ENCODE measurements around the gene SGPL1.
"Not testable (repeated sequence)": the region's sequence is repeated elsewhere in the genome, so short reads cannot be mapped to it uniquely, and the experiment has no call there.

The SGPL1 gene

GRCh38 chr10:70908406-70909296, 92.9 kb downstream of the SGPL1 start:
- FAIRE-seq = no peak

GRCh38 chr10:70909326-70909935, 93.7 kb downstream of the SGPL1 start:
- no peak for FAIRE-seq

DNA sequence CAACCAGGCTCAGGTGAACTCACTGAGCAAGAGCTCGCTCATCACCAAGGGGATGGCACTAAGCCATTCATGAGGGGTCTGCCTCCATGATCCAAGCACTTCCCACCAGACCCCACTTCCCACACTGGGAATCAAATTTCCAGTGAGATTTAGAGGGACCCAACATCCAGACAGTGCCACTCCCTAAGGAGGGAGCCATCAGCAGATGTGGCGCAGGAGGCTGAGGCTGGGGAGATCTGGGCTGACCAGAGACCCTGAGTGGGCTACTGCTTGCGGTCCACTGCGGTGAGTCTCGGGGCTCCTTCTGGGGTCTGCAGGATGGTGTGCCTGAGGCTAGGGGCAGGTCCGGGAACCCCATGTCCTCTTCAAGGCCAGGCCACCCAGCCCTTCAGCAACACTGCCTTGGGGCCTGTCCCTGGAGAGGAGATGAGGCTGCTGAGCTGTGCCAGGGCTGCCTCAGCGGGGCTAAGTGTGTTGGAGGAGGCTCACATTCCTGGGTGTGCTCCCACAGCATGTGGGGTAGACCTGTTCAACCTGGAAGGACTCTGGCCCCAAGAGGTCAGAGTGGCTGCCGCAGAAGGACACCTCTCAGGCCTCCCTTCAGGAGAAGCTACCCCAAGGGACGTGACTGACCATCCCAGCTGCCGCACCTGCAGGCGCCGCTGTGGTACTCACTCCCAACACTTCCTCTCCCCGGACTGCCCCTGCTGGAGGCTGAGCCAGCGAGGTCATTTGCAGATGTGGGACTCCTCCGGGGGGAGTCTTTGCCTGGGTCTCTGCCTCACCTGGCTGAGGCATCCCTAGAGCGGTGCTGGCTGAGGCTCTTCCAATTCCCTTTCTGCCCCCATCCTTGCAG, 95.0 kb downstream of the SGPL1 start:
- FAIRE-seq = no peak

DNA sequence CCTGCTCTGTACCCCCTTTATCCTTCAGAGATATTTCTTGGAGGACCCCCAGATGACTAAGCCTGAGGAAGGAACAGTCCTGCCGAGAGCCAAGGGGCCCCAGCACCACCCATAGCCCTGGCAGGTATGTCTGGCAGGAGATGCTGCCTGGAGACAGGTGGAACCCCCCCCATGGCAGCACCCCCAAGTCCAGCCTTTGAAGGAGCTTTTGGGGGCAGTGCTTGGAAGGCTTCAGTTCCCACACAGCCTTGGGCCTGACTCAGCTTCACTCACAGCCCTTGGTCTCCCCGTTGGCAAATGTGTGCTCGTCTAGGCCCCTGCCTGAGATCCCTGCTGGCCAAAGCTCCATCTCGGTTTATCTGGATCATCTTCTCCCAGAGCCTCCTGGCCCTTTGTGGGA, 95.6 kb downstream of the SGPL1 start:
- no peak for FAIRE-seq

DNA sequence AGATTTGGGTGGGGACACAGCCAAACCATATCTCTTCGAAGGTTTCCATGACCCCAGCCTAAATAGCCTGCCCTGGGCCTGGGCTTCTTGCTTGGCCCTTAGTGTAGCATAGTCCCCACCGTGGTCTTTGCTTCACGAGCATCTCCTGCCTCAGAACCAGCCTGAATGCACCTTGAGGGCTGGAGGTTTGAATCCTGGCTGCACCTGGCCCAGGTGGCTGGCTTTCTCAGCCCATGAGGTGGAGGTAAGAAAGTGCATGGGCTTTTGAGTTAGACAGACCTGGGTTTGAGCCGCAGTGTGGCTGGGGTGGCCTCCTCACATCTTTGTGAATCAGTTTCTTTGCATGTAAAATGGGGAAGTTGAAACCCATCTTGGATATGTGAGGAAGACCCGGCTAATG, 96.8 kb downstream of the SGPL1 start:
- FAIRE-seq = no peak

DNA sequence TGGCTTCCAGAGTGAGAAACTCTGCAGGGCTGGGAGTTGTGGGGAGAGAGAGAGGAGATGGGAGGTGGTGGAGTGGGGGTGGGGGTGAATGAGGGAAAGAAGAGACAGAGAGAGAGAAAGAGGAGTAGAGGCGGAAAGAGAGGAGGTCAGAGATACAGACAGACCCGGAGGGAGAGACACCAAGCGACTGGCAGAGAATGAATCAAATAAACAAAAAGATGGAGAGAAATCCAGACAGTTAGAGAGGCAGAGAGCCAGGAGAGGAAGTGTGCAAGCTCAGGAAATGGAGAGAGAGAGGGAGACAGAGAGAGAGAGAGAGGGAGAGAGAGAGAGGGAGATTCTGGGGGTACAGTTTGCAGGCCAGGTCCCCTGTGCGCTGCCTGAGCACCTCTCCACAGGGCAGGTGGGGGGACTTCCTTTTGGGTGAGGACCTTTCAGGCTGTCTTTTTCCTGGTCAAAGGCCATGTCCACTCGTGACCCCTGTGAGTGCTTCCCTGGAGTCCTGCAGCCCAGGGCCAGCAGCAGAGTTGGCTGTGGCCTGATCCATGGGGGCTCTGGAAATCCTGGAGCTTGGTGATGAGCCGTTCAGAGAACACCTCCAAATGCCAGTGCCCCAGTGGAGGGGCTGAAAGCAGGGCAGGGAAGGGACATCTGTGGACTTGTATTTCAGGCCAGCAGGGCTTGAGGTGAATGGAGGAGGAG, 97.6 kb downstream of the SGPL1 start:
- FAIRE-seq = no peak

- no peak for FAIRE-seq
Measured at GRCh38 chr10:70913893-70914240, 98.1 kb downstream of the SGPL1 start.

- no peak for FAIRE-seq
Measured at GRCh38 chr10:70914316-70914864, 98.6 kb downstream of the SGPL1 start.

DNA sequence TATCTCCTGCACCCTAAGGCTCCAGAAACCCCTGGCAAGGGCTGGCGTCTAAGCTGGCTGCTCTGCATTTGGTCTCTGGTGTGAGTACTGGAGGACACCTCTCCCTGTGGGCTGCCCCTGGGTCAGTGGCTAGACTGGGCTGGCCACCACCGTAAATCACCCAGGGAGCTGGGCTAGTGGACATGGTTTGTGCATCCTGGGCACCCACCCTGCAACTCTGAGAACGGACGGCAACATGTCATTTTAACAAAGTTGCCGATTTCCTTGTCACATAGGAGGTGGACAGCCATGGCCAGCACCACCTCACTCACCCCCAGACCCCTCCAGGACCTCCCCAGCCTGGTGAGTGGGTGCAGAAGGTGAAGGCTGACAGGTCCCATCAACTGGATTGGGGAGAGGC, 99.5 kb downstream of the SGPL1 start:
- FAIRE-seq = no peak

DNA sequence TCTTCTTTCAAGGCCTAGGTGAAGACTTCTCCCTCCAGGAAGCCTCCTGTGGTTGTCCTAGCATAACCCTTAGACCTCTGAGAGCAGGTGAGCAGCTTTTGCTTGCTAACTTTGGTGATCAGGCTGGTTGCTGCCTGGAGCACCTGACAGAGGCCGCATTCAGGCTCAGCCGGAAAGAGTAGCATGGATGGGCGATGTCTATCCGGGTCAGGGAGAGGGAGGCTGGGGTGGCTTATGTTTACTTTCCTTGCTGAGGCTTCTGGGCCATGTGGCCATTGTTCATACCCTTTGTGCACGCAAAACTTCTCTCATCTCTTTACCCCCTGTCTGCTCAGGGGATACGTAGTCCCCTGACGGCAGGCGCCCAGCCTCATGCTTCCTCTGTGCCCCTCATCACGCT, 100.1 kb downstream of the SGPL1 start:
- FAIRE-seq = no peak

GRCh38 chr10:70916241-70916640, 100.5 kb downstream of the SGPL1 start:
- FAIRE-seq = no peak

- FAIRE-seq = no peak
Measured at GRCh38 chr10:70917226-70917625, 101.5 kb downstream of the SGPL1 start.

- FAIRE-seq = no peak
Measured at GRCh38 chr10:70917635-70918034, 101.9 kb downstream of the SGPL1 start.

GRCh38 chr10:70918851-70919530, 103.2 kb downstream of the SGPL1 start:
- no peak for FAIRE-seq

GRCh38 chr10:70919906-70920305, 104.2 kb downstream of the SGPL1 start:
- FAIRE-seq = not testable (repeated sequence)

- no peak for FAIRE-seq
Measured at GRCh38 chr10:70920519-70920918, 104.8 kb downstream of the SGPL1 start.

DNA sequence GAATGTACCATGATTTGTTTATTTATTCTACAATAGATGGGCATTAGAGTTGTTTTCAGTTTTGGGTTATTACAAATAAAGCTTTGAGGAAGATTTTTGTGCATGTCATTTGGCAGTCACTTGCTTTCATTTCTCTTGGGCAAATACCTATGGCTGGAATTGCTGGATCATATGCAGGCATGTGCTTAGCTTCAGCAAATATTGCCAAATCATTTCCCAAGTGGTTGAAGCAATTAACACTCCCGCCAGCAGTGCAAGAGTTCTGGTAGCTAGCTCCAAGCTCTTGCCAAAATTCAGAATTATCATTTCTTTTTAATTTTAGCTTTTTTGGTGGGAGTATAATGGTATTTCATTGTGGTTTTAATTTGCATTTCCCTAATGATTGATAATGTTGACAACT, 105.5 kb downstream of the SGPL1 start:
- no peak for FAIRE-seq

DNA sequence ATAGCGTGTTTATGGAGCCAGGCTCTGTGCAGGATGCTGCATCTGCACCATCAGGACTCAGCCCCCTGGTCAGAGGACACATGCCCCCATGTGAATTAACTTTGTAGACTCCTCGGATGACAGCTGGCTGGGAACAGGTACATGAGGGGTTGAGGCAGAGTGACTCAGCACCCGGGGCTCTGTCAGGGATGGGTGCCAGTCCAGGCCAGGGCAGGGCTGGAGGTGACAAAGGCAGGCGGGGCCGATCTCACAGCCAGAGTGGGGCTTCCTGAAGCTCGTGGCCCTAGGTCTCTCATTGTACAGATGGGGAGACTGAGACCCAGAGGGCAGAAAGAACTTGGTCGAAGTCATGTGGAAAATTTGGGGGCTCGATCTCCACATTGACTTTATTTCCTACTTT, 107.9 kb downstream of the SGPL1 start:
- FAIRE-seq = no peak

GRCh38 chr10:70925377-70926225, 109.9 kb downstream of the SGPL1 start:
- FAIRE-seq = no peak

DNA sequence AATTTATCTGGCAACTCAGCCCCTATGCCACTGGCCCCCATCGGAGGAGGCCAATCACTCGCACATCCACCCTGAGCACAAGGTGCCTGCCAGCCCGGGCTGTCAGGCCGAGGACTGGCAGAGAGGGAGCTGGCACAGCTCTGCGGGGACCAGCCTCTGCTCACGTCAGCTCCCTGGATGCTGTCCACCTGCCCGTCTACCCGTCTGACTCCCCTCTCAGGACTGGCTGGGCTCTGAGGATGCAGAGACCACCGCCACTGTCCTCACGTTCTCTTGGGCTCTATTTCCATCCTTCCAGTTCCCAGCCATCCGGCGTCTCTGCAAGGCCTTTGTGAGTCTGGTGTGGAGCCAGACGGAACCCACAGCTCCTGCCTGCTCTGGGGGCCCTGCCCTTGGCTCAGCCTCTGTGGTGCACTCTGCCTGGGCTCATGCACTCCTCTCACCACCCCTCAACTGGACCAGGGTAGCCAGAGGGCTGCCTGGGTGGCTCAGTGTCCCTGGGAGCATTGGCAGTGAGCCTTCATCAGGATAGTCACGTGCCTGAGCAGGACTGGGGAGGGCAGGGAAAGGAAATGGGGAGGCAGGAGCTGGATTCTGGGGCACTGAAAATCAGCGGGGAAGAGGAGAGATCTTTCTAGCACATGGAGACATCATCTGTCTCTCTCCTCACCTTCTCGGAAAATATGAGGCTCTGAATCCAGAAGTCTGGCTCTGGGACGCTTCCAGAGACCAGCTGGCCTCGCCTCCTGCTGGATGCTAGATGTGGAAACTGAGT, 110.7 kb downstream of the SGPL1 start:
- no peak for FAIRE-seq

Measured in G401.6 (cell line).